Activated T-helper 17 cell treated with anti-CD3 and anti-CD28 coated beads, Interleukin-2, amount 50 U/mL, for 72 hours (primary cell): ENCODE results near the gene DHDH. TPM values are rescaled to one million over a fixed set of nuclear protein-coding genes. Genes with fewer than 3 reads are reported as not detected.

ENCODE experiments used
- total RNA-seq, 2 donors: library from RNA; stranded (reverse); gene quantifications; one replicate each; pipeline ENCODE4 v1.2.3, GENCODE V29; 2022

The DHDH gene
- total RNA-seq, 2 donors from 2014 or later: 1.2 to 3.8 TPM

Other genes starting within 250 kb of the DHDH start
- not detected for gene FUT2, start 237.7 kb upstream of the DHDH start, total RNA-seq
- gene MAMSTR, start 214.0 kb upstream of the DHDH start, total RNA-seq: 1 to 10 TPM; 1.1 to 1.7 TPM
- under 1 TPM; 0.19 to 0.67 TPM for gene RASIP1, start 193.1 kb upstream of the DHDH start, total RNA-seq
- not detected for gene IZUMO1, start 186.8 kb upstream of the DHDH start, total RNA-seq
- under 1 TPM; 0.30 to 0.40 TPM for gene FUT1, start 181.1 kb upstream of the DHDH start, total RNA-seq
- gene FGF21, start 178.2 kb upstream of the DHDH start, total RNA-seq: not detected
- gene BCAT2, start 122.7 kb upstream of the DHDH start, total RNA-seq: 10 to 100 TPM; 39.7 to 54.3 TPM
- 1 to 10 TPM in 1 of 2 donors, not detected in 1; 1.6 TPM for gene HSD17B14, start 97.2 kb upstream of the DHDH start, total RNA-seq
- 10 to 100 TPM in 1 of 2 donors, 1 to 10 TPM in 1; 6.5 to 17.6 TPM for gene PLEKHA4, start 65.1 kb upstream of the DHDH start, total RNA-seq
- gene PPP1R15A, start 61.3 kb upstream of the DHDH start, total RNA-seq: 100 to 1,000 TPM in 1 of 2 donors, 10 to 100 TPM in 1; 75.1 to 129 TPM
- not detected for gene TULP2, start 35.0 kb upstream of the DHDH start, total RNA-seq
- 100 to 1,000 TPM; 158 to 184 TPM for gene NUCB1, start 33.4 kb upstream of the DHDH start, total RNA-seq
- 100 to 1,000 TPM; 286 to 464 TPM for gene BAX, start 21.2 kb downstream of the DHDH start, total RNA-seq
- 1,000 to 10,000 TPM; 1,320 to 1,710 TPM for gene FTL, start 31.6 kb downstream of the DHDH start, total RNA-seq
- 10 to 100 TPM; 50.8 to 99.9 TPM for gene GYS1, start 59.6 kb downstream of the DHDH start, total RNA-seq
- gene RUVBL2, start 60.2 kb downstream of the DHDH start, total RNA-seq: 100 to 1,000 TPM; 100 to 166 TPM
- gene LHB, start 83.4 kb downstream of the DHDH start, total RNA-seq: not detected
- not detected for gene CGB3, start 90.6 kb downstream of the DHDH start, total RNA-seq
- gene CGB2, start 98.2 kb downstream of the DHDH start, total RNA-seq: not detected
- gene CGB1, start 103.2 kb downstream of the DHDH start, total RNA-seq: not detected
- not detected for gene CGB5, start 110.1 kb downstream of the DHDH start, total RNA-seq
- not detected for gene CGB8, start 115.4 kb downstream of the DHDH start, total RNA-seq
- gene CGB7, start 124.0 kb downstream of the DHDH start, total RNA-seq: under 1 TPM in 1 of 2 donors, not detected in 1; 0.32 TPM
- not detected for gene NTF4, start 131.1 kb downstream of the DHDH start, total RNA-seq
- gene KCNA7, start 139.0 kb downstream of the DHDH start, total RNA-seq: not detected
- 100 to 1,000 TPM; 114 to 204 TPM for gene SNRNP70, start 151.8 kb downstream of the DHDH start, total RNA-seq
- gene LIN7B, start 180.7 kb downstream of the DHDH start, total RNA-seq: 1 to 10 TPM; 4.1 to 4.7 TPM
- gene C19orf73, start 185.4 kb downstream of the DHDH start, total RNA-seq: 1 to 10 TPM in 1 of 2 donors, under 1 TPM in 1; 0.50 to 1.3 TPM
- 1 to 10 TPM; 3.6 to 3.9 TPM for gene PPFIA3, start 185.8 kb downstream of the DHDH start, total RNA-seq
- not detected for gene HRC, start 221.7 kb downstream of the DHDH start, total RNA-seq
- gene TRPM4, start 224.1 kb downstream of the DHDH start, total RNA-seq: under 1 TPM in 1 of 2 donors, not detected in 1; 0.52 TPM